ENCODE measurements around the gene TMEM132A. TPM values are rescaled to one million over a fixed set of nuclear protein-coding genes. Genes with fewer than 3 reads are reported as not detected.

The TMEM132A gene
- total RNA-seq, 1 experiment from 2014 or later: 140 TPM

DNA sequence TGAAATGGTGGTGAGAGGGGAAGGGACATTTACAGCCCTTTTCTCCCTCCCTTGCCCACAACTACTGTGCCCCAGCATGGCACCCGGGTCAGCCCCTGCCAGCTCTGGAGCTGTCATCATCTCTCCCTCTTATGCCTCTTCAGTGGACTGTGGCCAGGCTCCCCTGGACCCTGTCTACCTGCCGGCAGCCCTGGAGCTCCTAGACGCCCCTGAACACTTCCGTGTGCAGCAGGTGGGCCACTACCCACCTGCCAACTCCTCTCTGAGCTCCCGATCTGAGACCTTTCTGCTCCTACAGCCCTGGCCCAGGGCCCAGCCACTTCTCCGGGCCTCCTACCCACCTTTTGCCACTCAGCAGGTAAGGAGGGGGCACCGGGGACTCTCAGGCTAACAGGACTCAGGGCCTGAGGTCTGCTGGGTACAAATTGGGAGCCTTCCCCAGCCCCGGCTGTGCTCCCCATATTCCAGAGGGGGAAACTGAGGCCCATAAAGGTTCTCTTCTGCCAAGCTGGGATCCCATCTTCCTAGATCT lies 2.9 kb downstream of the TMEM132A start:
- ChIA-PET POLR2A (ENCODE audit: low non-redundant PET) (no interaction called here), CTCF (interaction anchor here (0.5 kb wide), 1 partner anchor 8 kb away, joined by 6 read pairs; no protein-coding TSS in a partner anchor)
- no peak for DNase-seq (ENCODE audit: low spot score)
- Histone ChIP-seq H3K27ac (ENCODE audit: low read depth, low read length, poor library complexity, severe bottlenecking) (no peak overlapping the region), H3K4me1 (ENCODE audit: insufficient read depth, low read length, poor library complexity, severe bottlenecking) (peaks cover 20% of the 10 kb centered on the region), H3K4me3 (ENCODE audit: low read depth, low read length, poor library complexity, severe bottlenecking) (no peak overlapping the region), H3K27me3 (replicated peaks; ENCODE audit: insufficient read depth, low read depth, low read length, poor library complexity) (no peaks in the 10 kb centered on the region), H3K9me3 (ENCODE audit: low read depth, low read length, poor library complexity, severe bottlenecking) (no peaks in the 10 kb centered on the region), H3K36me3 (ENCODE audit: insufficient read depth, low read length, poor library complexity, severe bottlenecking) (peaks cover 27% of the 10 kb centered on the region)
- no peak for TF ChIP-seq EZH2 (IDR thresholded peaks at IDR 0.05; ENCODE audit: borderline replicate concordance, low read depth, low read length, poor library complexity, severe bottlenecking)
- TF ChIP-seq, protein P1, sequence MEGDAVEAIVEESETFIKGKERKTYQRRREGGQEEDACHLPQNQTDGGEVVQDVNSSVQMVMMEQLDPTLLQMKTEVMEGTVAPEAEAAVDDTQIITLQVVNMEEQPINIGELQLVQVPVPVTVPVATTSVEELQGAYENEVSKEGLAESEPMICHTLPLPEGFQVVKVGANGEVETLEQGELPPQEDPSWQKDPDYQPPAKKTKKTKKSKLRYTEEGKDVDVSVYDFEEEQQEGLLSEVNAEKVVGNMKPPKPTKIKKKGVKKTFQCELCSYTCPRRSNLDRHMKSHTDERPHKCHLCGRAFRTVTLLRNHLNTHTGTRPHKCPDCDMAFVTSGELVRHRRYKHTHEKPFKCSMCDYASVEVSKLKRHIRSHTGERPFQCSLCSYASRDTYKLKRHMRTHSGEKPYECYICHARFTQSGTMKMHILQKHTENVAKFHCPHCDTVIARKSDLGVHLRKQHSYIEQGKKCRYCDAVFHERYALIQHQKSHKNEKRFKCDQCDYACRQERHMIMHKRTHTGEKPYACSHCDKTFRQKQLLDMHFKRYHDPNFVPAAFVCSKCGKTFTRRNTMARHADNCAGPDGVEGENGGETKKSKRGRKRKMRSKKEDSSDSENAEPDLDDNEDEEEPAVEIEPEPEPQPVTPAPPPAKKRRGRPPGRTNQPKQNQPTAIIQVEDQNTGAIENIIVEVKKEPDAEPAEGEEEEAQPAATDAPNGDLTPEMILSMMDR (conservative IDR thresholded peaks at IDR 0.05; ENCODE audit: low read depth, low read length): no peak
- BruUV-seq (replicated peaks): no TSS peak
- intact Hi-C loops (cut with micrococcal nuclease; ENCODE audit: unreplicated experiment): no loop called here

DNA sequence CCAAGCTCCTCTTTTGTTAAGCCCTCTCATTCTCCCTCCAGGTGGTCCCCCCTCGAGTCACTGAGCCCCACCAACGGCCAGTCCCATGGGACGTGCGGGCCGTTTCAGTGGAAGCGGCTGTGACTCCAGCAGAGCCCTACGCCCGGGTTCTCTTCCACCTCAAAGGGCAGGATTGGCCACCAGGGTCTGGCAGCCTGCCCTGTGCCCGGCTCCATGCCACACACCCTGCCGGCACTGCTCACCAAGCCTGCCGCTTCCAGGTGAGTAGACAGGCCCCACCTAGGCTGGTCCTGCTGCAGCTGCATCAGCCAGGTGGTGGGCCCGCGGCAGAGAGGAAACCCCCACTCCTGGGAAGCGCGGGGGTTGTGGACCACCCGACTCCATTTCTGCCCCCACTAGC lies 3.3 kb downstream of the TMEM132A start:
- H3K4me3 ChIP-seq (ENCODE audit: low read depth, low read length, poor library complexity, severe bottlenecking): no peak overlapping the region
- peaks cover 20% of the 10 kb centered on the region for H3K4me1 ChIP-seq (ENCODE audit: insufficient read depth, low read length, poor library complexity, severe bottlenecking)
- no peaks in the 10 kb centered on the region for H3K9me3 ChIP-seq (ENCODE audit: low read depth, low read length, poor library complexity, severe bottlenecking)
- ChIA-PET CTCF (no interaction called here), POLR2A (ENCODE audit: low non-redundant PET) (no interaction called here)
- DNase-seq (ENCODE audit: low spot score): no peak
- H3K36me3 ChIP-seq (ENCODE audit: insufficient read depth, low read length, poor library complexity, severe bottlenecking): peaks cover 27% of the 10 kb centered on the region
- H3K27ac ChIP-seq (ENCODE audit: low read depth, low read length, poor library complexity, severe bottlenecking): no peak overlapping the region
- intact Hi-C loops (cut with micrococcal nuclease; ENCODE audit: unreplicated experiment): no loop called here
- H3K27me3 ChIP-seq (replicated peaks; ENCODE audit: insufficient read depth, low read depth, low read length, poor library complexity): no peaks in the 10 kb centered on the region
- TF ChIP-seq EZH2 (IDR thresholded peaks at IDR 0.05; ENCODE audit: borderline replicate concordance, low read depth, low read length, poor library complexity, severe bottlenecking): no peak
- TF ChIP-seq, protein P1 (conservative IDR thresholded peaks at IDR 0.05; ENCODE audit: low read depth, low read length): no peak
- no TSS peak for BruUV-seq (replicated peaks)

DNA sequence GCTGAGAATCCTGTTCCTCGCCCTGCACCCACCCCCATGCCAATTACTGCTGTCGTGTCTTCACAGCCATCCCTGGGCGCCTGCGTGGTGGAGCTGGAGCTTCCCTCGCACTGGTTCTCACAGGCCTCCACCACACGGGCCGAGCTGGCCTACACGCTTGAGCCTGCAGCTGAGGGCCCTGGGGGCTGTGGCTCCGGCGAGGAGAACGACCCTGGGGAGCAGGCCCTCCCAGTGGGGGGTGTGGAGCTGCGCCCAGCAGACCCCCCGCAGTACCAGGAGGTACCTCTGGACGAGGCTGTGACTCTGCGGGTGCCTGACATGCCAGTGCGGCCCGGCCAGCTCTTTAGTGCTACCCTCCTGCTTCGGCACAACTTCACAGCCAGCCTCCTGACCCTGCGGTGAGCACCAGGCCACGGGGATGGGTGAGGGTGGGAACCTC lies 4.3 kb downstream of the TMEM132A start:
- no peak for DNase-seq (ENCODE audit: low spot score)
- BruUV-seq (replicated peaks): no TSS peak
- Histone ChIP-seq H3K27me3 (replicated peaks; ENCODE audit: insufficient read depth, low read depth, low read length, poor library complexity) (no peaks in the 10 kb centered on the region), H3K4me1 (ENCODE audit: insufficient read depth, low read length, poor library complexity, severe bottlenecking) (peaks cover 17% of the 10 kb centered on the region), H3K27ac (ENCODE audit: low read depth, low read length, poor library complexity, severe bottlenecking) (no peak overlapping the region), H3K36me3 (ENCODE audit: insufficient read depth, low read length, poor library complexity, severe bottlenecking) (peaks cover 27% of the 10 kb centered on the region), H3K9me3 (ENCODE audit: low read depth, low read length, poor library complexity, severe bottlenecking) (no peaks in the 10 kb centered on the region), H3K4me3 (ENCODE audit: low read depth, low read length, poor library complexity, severe bottlenecking) (no peak overlapping the region)
- intact Hi-C loops (cut with micrococcal nuclease; ENCODE audit: unreplicated experiment): no loop called here
- CTCF ChIA-PET: no interaction called here
- TF ChIP-seq EZH2 (IDR thresholded peaks at IDR 0.05; ENCODE audit: borderline replicate concordance, low read depth, low read length, poor library complexity, severe bottlenecking): no peak
- TF ChIP-seq, protein P1 (conservative IDR thresholded peaks at IDR 0.05; ENCODE audit: low read depth, low read length): no peak
- POLR2A ChIA-PET (ENCODE audit: low non-redundant PET): no interaction called here
